ENCODE results near the gene NOC4L. TPM values are rescaled to one million over a fixed set of nuclear protein-coding genes. Genes with fewer than 3 reads are reported as not detected.

The NOC4L gene
- total RNA-seq, 2 experiments from 2014 or later = 27.1 to 27.4 TPM

GRCh38 chr12:132199526-132200319, 55.5 kb downstream of the NOC4L start:
- DNase-seq = no peak
- Mint-ChIP-seq H3K4me3 (no peak overlapping the region), H3K9me3 (no peaks in the 10 kb centered on the region), H3K27me3 (ENCODE audit: low read depth) (peaks cover 8% of the 10 kb centered on the region), H3K36me3 (ENCODE audit: low read depth) (no peaks in the 10 kb centered on the region), H3K4me1 (ENCODE audit: low read depth) (peaks cover 3% of the 10 kb centered on the region), H3K27ac (no peak overlapping the region)
- CTCF ChIA-PET = no interaction called here
- intact Hi-C loops (cut with micrococcal nuclease) = no loop called here

- Mint-ChIP-seq H3K4me1 (ENCODE audit: low read depth) (peaks cover 8% of the 10 kb centered on the region), H3K27ac (no peak overlapping the region), H3K4me3 (no peak overlapping the region), H3K27me3 (ENCODE audit: low read depth) (peaks cover 11% of the 10 kb centered on the region), H3K9me3 (no peaks in the 10 kb centered on the region), H3K36me3 (ENCODE audit: low read depth) (no peaks in the 10 kb centered on the region)
- CTCF ChIA-PET = no interaction called here
- intact Hi-C loops (cut with micrococcal nuclease) = no loop called here
- DNase-seq = no peak
Measured at GRCh38 chr12:132200800-132201199, 56.5 kb downstream of the NOC4L start.

- no peak overlapping the region for H3K27ac Mint-ChIP-seq
- peaks cover 14% of the 10 kb centered on the region for H3K27me3 Mint-ChIP-seq (ENCODE audit: low read depth)
- CTCF ChIA-PET = no interaction called here
- intact Hi-C loops (cut with micrococcal nuclease) = no loop called here
- H3K4me1 Mint-ChIP-seq (ENCODE audit: low read depth) = peaks cover 8% of the 10 kb centered on the region
- no peak for DNase-seq
- H3K9me3 Mint-ChIP-seq = no peaks in the 10 kb centered on the region
- no peaks in the 10 kb centered on the region for H3K36me3 Mint-ChIP-seq (ENCODE audit: low read depth)
- no peak overlapping the region for H3K4me3 Mint-ChIP-seq
Measured at GRCh38 chr12:132201391-132202120, 57.3 kb downstream of the NOC4L start.

Other genes starting within 250 kb of the NOC4L start
- gene ULK1, start 249.8 kb upstream of the NOC4L start, total RNA-seq = 10 to 100 TPM; 13.6 to 15.6 TPM
- 10 to 100 TPM; 37.7 to 38.8 TPM for gene PUS1, start 215.2 kb upstream of the NOC4L start, total RNA-seq
- 10 to 100 TPM; 36.8 to 40.6 TPM for gene EP400, start 194.5 kb upstream of the NOC4L start, total RNA-seq
- 10 to 100 TPM; 18.8 to 20.0 TPM for gene DDX51, start 138 bp upstream of the NOC4L start, total RNA-seq
- 1 to 10 TPM in 1 of 2 experiments, under 1 TPM in 1; 0.86 to 1.2 TPM for gene GALNT9, start 185.1 kb downstream of the NOC4L start, total RNA-seq

All from activated naive CD4-positive, alpha-beta T cell treated with anti-CD3 and anti-CD28 coated beads for 36 hours (primary cell).